ENCODE results near the gene CHGA.

The CHGA gene

DNA sequence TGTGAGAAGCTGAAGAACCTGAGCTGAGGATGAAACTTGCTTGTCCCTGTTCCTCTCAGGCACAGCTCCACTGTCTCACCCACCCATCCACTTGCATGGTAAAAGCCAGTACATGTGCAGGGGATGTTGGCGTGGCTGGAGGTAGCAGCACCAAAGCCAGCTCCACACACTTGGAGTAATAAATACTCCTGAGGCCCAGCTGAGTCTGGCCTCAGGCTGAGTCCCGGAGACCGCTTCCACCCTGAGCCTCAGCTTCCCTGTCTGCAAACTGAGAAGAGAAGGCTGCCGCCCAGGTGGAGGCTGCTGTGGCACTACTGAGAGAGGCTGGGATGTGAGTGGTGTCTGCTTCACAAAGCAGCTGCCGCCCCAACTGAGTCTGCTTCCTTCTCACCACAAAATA is 19.2 kb downstream of the CHGA start:
- H3K4me3 ChIP-seq (ENCODE audit: low read depth, low read length) = no peak overlapping the region
- DNase-seq (ENCODE audit: low read depth) = no peak
- in situ Hi-C loops (cut with HindIII; ENCODE audit: low sequenced_read_pairs) = loop anchor here (5.0 kb wide), 1 partner anchor 105 kb away; no protein-coding TSS in a partner anchor
- TF ChIP-seq, protein P1, sequence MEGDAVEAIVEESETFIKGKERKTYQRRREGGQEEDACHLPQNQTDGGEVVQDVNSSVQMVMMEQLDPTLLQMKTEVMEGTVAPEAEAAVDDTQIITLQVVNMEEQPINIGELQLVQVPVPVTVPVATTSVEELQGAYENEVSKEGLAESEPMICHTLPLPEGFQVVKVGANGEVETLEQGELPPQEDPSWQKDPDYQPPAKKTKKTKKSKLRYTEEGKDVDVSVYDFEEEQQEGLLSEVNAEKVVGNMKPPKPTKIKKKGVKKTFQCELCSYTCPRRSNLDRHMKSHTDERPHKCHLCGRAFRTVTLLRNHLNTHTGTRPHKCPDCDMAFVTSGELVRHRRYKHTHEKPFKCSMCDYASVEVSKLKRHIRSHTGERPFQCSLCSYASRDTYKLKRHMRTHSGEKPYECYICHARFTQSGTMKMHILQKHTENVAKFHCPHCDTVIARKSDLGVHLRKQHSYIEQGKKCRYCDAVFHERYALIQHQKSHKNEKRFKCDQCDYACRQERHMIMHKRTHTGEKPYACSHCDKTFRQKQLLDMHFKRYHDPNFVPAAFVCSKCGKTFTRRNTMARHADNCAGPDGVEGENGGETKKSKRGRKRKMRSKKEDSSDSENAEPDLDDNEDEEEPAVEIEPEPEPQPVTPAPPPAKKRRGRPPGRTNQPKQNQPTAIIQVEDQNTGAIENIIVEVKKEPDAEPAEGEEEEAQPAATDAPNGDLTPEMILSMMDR (IDR thresholded peaks at IDR 0.05; ENCODE audit: low read depth, low read length, missing control alignments) = no peak

- no peak for DNase-seq (ENCODE audit: low read depth)
- in situ Hi-C loops (cut with HindIII; ENCODE audit: low sequenced_read_pairs) = loop anchor here (5.0 kb wide), 1 partner anchor 105 kb away; no protein-coding TSS in a partner anchor
- H3K4me3 ChIP-seq (ENCODE audit: low read depth, low read length) = no peak overlapping the region
- TF ChIP-seq, protein P1 (IDR thresholded peaks at IDR 0.05; ENCODE audit: low read depth, low read length, missing control alignments) = no peak
Observed at GRCh38 chr14:92942576-92942975, 19.6 kb downstream of the CHGA start.

DNA sequence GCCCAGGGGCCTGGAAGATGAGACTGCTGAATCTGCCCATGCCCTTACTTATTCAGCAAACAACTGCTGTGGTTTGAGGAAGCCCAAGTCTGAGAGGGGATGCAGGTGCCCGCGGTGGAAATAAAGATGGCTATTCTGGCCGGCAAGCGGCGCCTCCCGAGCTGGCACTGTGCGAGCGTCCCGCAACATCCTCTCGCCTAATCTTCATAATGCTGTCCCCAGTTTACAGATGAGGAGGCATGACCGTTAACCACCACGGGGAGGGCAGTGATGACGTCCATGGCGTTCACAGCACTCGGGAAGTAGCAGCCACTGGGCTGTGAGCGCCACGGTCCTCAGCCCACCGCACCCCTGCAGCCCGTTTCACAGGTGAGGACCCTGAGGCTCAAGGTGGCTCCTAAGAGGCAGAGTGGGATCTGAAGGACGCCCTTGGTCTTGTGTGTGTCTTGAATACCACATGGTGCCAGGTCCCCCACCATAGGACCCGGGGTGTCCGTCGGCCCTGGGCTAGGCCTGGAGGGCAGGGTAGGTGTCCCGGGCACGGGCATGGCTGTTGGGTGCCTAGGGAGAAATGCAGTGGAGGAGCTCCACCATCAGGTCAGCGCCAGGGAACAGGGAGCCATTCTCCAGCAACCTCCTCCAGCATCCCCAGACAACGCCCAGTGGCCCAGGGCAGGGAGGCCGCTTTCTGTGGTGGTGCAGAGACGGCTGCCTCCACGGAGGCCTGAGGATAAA is 20.2 kb downstream of the CHGA start:
- no peak overlapping the region for H3K4me3 ChIP-seq (ENCODE audit: low read depth, low read length)
- in situ Hi-C loops (cut with HindIII; ENCODE audit: low sequenced_read_pairs) = loop anchor here (5.0 kb wide), 1 partner anchor 104 kb away; no protein-coding TSS in a partner anchor
- TF ChIP-seq, protein P1 (IDR thresholded peaks at IDR 0.05; ENCODE audit: low read depth, low read length, missing control alignments) = no peak
- DNase-seq (ENCODE audit: low read depth) = no peak

- H3K4me3 ChIP-seq (ENCODE audit: low read depth, low read length) = no peak overlapping the region
- in situ Hi-C loops (cut with HindIII; ENCODE audit: low sequenced_read_pairs) = loop anchor here (5.0 kb wide), 1 partner anchor 103 kb away; no protein-coding TSS in a partner anchor
- DNase-seq (ENCODE audit: low read depth) = no peak
- TF ChIP-seq, protein P1 (IDR thresholded peaks at IDR 0.05; ENCODE audit: low read depth, low read length, missing control alignments) = no peak
Observed at GRCh38 chr14:92943855-92944570, 21.1 kb downstream of the CHGA start.

- no peak for DNase-seq (ENCODE audit: low read depth)
- TF ChIP-seq, protein P1 (IDR thresholded peaks at IDR 0.05; ENCODE audit: low read depth, low read length, missing control alignments) = no peak
- in situ Hi-C loops (cut with HindIII; ENCODE audit: low sequenced_read_pairs) = loop anchor here (5.0 kb wide), 1 partner anchor 102 kb away; no protein-coding TSS in a partner anchor
- no peak overlapping the region for H3K4me3 ChIP-seq (ENCODE audit: low read depth, low read length)
Observed at GRCh38 chr14:92944976-92945375, 22.0 kb downstream of the CHGA start.

GRCh38 chr14:92945544-92945943 is 22.6 kb downstream of the CHGA start:
- in situ Hi-C loops (cut with HindIII; ENCODE audit: low sequenced_read_pairs) = no loop called here
- DNase-seq (ENCODE audit: low read depth) = no peak
- H3K4me3 ChIP-seq (ENCODE audit: low read depth, low read length) = no peak overlapping the region
- TF ChIP-seq, protein P1 (IDR thresholded peaks at IDR 0.05; ENCODE audit: low read depth, low read length, missing control alignments) = no peak
